K562 (cell line): ENCODE results near the gene KRTAP16-1. TPM values are rescaled to one million over a fixed set of nuclear protein-coding genes. Genes with fewer than 3 reads are reported as not detected.

Source experiments
- ATAC-seq: fragments of 200-7000 bp; cut with Tn5 transposase; 3 replicates; pipeline ENCODE4 v1.9.1; 2020; ENCODE audit warnings: moderate library complexity
- BruUV-seq: library from RNA; stranded (reverse); fragments of 400-500 nt; replicated peaks from 2 replicates; lab custom pipeline; 2021; lab: Mats Ljungman, UMichigan
- CTCF ChIA-PET: fragments of 300-600 bp; formaldehyde crosslinking; extraction: SDS; loops from one replicate; lab custom pipeline; 2021; ENCODE audit warnings: low intra/inter-chr PET ratio; lab: Yijun Ruan, JAX
- POLR2A ChIA-PET: fragments of 300-600, 350-650 bp; sonication (Branson Sonifier 250); formaldehyde crosslinking; extraction: SDS; loops from one replicate; lab custom pipeline; 2021; ENCODE audit warnings: antibody characterized with exemption, inconsistent platforms; lab: Yijun Ruan, JAX
- DNase-seq, 4 experiments: peaks; one replicate each; pipeline versions ENCODE4 v3.0.0 to v3.0.0-alpha.2; 2011 to 2018; ENCODE audit warnings: low spot score in 3 of 4, mixed read lengths in 3 of 4; ENCODE audit errors: extremely low read depth in 1 of 4
- FAIRE-seq: peaks from 2 replicates; lab custom pipeline; 2011; peaks lifted over from hg19 to GRCh38; lab: Jason Lieb, UNC
- H2AFZ ChIP-seq: 2 replicates; pipeline ENCODE4 v1.6.0; 2011; ENCODE audit warnings: low read depth, low read length, control low read depth, inconsistent platforms
- H3K27ac ChIP-seq: fragments of 200-600 bp; 3 replicates; pipeline ENCODE4 v1.8.0; 2011; ENCODE audit warnings: low read depth, mild to moderate bottlenecking, control low read depth, inconsistent platforms, low read length, moderate library complexity, mixed read lengths; ENCODE audit errors: extremely low read depth
- H3K27me3 ChIP-seq, 2 experiments: fragments of 300-600 bp in 1 of 2; 2 replicates in 1 of 2; 3 replicates in 1 of 2; pipeline versions ENCODE4 v1.6.0 to v1.8.0; 2011; ENCODE audit warnings: inconsistent platforms in 2 of 2, low read length in 2 of 2, mild to moderate bottlenecking in 1 of 2, mixed read lengths in 1 of 2, moderate library complexity in 1 of 2; ENCODE audit not compliant: control insufficient read depth in 2 of 2, insufficient read depth in 2 of 2
- H3K36me3 ChIP-seq: fragments of 300-600 bp; 3 replicates; pipeline ENCODE4 v1.8.0; 2011; ENCODE audit warnings: mild to moderate bottlenecking, low read length, inconsistent platforms; ENCODE audit not compliant: control insufficient read depth, insufficient read depth
- H3K4me1 ChIP-seq, 2 experiments: fragments of 200-600 bp in 1 of 2; replicated peaks in 1 of 2; 2 replicates in 1 of 2; 3 replicates in 1 of 2; pipeline versions ENCODE4 v1.5.1 to v1.8.0; 2011; ENCODE audit warnings: inconsistent platforms in 2 of 2, low read length in 2 of 2, mild to moderate bottlenecking in 1 of 2, mixed read lengths in 1 of 2, moderate library complexity in 1 of 2; ENCODE audit not compliant: control insufficient read depth in 2 of 2, insufficient read depth in 2 of 2
- H3K4me2 ChIP-seq: 2 replicates; pipeline ENCODE4 v1.6.1; 2011; ENCODE audit warnings: low read length, control low read depth, inconsistent platforms, mixed read lengths; ENCODE audit not compliant: insufficient read depth
- H3K4me3 ChIP-seq: fragments of 200-600 bp; sonication (generic), shearing (Covaris generic); 2 replicates; pipeline ENCODE4 v1.5.1; 2016; ENCODE audit warnings: control low read depth, inconsistent platforms
- H3K79me2 ChIP-seq: fragments of 200-600 bp; 3 replicates; pipeline ENCODE4 v1.8.0; 2011; ENCODE audit warnings: low read length, inconsistent platforms; ENCODE audit not compliant: control insufficient read depth, insufficient read depth
- H3K9ac ChIP-seq, 2 experiments: 2 replicates each; pipeline versions ENCODE4 v1.6.0 to v1.6.1; 2011; ENCODE audit warnings: low read depth in 2 of 2, low read length in 2 of 2, control low read depth in 1 of 2, inconsistent platforms in 1 of 2, mild to moderate bottlenecking in 1 of 2, mixed read lengths in 1 of 2; ENCODE audit not compliant: insufficient read depth in 1 of 2
- H3K9me1 ChIP-seq: one replicate; pipeline ENCODE4 v1.6.0; 2011; ENCODE audit warnings: inconsistent platforms, mild to moderate bottlenecking, low read length, moderate library complexity; ENCODE audit not compliant: control insufficient read depth, insufficient read depth
- H3K9me3 ChIP-seq: replicated peaks from 2 replicates; pipeline ENCODE4 v1.5.1; 2011; ENCODE audit warnings: low read depth, low read length, inconsistent platforms; ENCODE audit not compliant: control insufficient read depth, insufficient read depth
- H4K20me1 ChIP-seq: replicated peaks from 2 replicates; pipeline ENCODE4 v1.6.1; 2011; ENCODE audit warnings: low read length, inconsistent platforms, mixed read lengths; ENCODE audit not compliant: control insufficient read depth, insufficient read depth
- AFF1 ChIP-seq, 2 experiments: fragments of 450-650 bp; IDR thresholded peaks; 2 replicates each; pipeline ENCODE4 v1.6.1; 2018; ENCODE audit warnings: mild to moderate bottlenecking in 2 of 2, low read depth in 1 of 2; ENCODE audit not compliant: partially characterized antibody in 2 of 2
- E2F6 ChIP-seq, 2 experiments: IDR thresholded peaks; 2 replicates each; pipeline ENCODE4 v1.6.1; 2011; ENCODE audit warnings: borderline replicate concordance in 1 of 2, control low read depth in 1 of 2, low read depth in 1 of 2, low read length in 1 of 2, mild to moderate bottlenecking in 1 of 2, mixed read lengths in 1 of 2, moderate library complexity in 1 of 2; ENCODE audit not compliant: insufficient read depth in 1 of 2, insufficient read length in 1 of 2, poor library complexity in 1 of 2, severe bottlenecking in 1 of 2; ENCODE audit errors: extremely low read depth in 1 of 2
- EGR1 ChIP-seq: fragments of 450-650 bp; conservative IDR thresholded peaks from 2 replicates; pipeline ENCODE4 v1.6.1; 2017; ENCODE audit warnings: mild to moderate bottlenecking
- KAT8 ChIP-seq: fragments of 450-650 bp; IDR thresholded peaks from 2 replicates; pipeline ENCODE4 v1.6.1; 2016; ENCODE audit warnings: low read depth, mild to moderate bottlenecking
- NR4A1 ChIP-seq, 2 experiments: fragments of 250-450 bp in 1 of 2; fragments of 450-650 bp in 1 of 2; sonication (Bioruptor Pico) in 1 of 2; IDR thresholded peaks; 2 replicates each; pipeline versions ENCODE4 v1.4.0 to v1.6.1; 2016 to 2020; ENCODE audit warnings: mild to moderate bottlenecking in 2 of 2, missing compliant biosample characterization in 1 of 2, missing genetic modification characterization in 1 of 2, moderate library complexity in 1 of 2
- POLR3A ChIP-seq: IDR thresholded peaks from 2 replicates; pipeline ENCODE4 v1.6.1; 2011; ENCODE audit warnings: borderline replicate concordance, mild to moderate bottlenecking, moderate library complexity; ENCODE audit not compliant: insufficient read length, insufficient read depth; ENCODE audit errors: extremely low read depth
- TRIM25 ChIP-seq: fragments of 450-650 bp; IDR thresholded peaks from 2 replicates; pipeline ENCODE4 v1.7.0; 2016; ENCODE audit warnings: borderline replicate concordance
- U2AF1 ChIP-seq: fragments of 200-400 bp; formaldehyde crosslinking; optimal IDR thresholded peaks from 2 replicates; pipeline ENCODE3; 2017; ENCODE audit warnings: mild to moderate bottlenecking, low read depth, low read length, moderate library complexity
- ZNF174 ChIP-seq: fragments of 250-450 bp; sonication (Bioruptor Pico); IDR thresholded peaks from 2 replicates; pipeline ENCODE4 v1.4.0; 2020; ENCODE audit warnings: mild to moderate bottlenecking
- ZNF239 ChIP-seq: fragments of 250-450 bp; sonication (Bioruptor Pico); IDR thresholded peaks from 2 replicates; pipeline ENCODE4 v1.4.0; 2020; ENCODE audit warnings: mild to moderate bottlenecking
- ZNF511 ChIP-seq: sonication (generic); formaldehyde crosslinking; IDR thresholded peaks from 2 replicates; pipeline ENCODE4 v1.8.0; 2022; ENCODE audit warnings: mild to moderate bottlenecking, missing genetic modification reagents
- ZNF695 ChIP-seq: fragments of 450-650 bp; formaldehyde crosslinking; IDR thresholded peaks from 2 replicates; pipeline ENCODE4 v1.4.0; 2020; ENCODE audit warnings: mild to moderate bottlenecking, moderate library complexity
- WGBS: fragments of 100-300 bp; shearing (Covaris generic); methylation state at CpG from one replicate; pipeline ENCODE4 v1.1.6; 2016; ENCODE audit warnings: low coverage, mixed read lengths; ENCODE audit not compliant: insufficient coverage; ENCODE audit errors: missing lambda C conversion rate; 5-methylcytosine and 5-hydroxymethylcytosine counted together
- in situ Hi-C: fragments of 300-500 bp; cut with MboI; formaldehyde crosslinking; loops from 4 replicates; pipeline ENCODE4 v1.15.0; 2018; ENCODE audit warnings: inconsistent platforms, mixed read lengths
- intact Hi-C: fragments of 100-400 bp; cut with micrococcal nuclease; formaldehyde crosslinking; loops from 2 replicates; pipeline ENCODE4 v1.14.2; 2022
- polyA plus RNA-seq, 8 experiments: library from polyadenylated mRNA; depleted of rRNA in 4 of 8; stranded (reverse) in 5 of 8; unstranded in 3 of 8; fragments of >200 nt; fragmentation: Nextera tagmentation in 2 of 8; fragmentation: Illumina TruSeq in 1 of 8; extraction: Ambion mirVana in 2 of 8; extraction: Trizol in 1 of 8; gene quantifications; 2 replicates each; pipeline versions ENCODE4 v1.2.1 to v1.2.3, GENCODE V29; 2011 to 2014; ENCODE audit warnings: inconsistent platforms in 1 of 8, missing spikeins in 1 of 8
- total RNA-seq, 7 experiments: library from RNA; depleted of rRNA in 6 of 7; stranded (reverse); fragments of >200 nt in 6 of 7; fragmentation: Illumina TruSeq in 2 of 7; extraction: Trizol in 2 of 7; gene quantifications; 2 replicates each; pipeline versions ENCODE4 v1.2.1 to v1.2.3, GENCODE V29; 2011 to 2021; ENCODE audit warnings: low replicate concordance in 1 of 7

Gene KRTAP16-1
- total and polyA plus RNA-seq, 9 of the 15 experiments (the other 6 are each of a cell fraction or from before 2014, with no cell fraction given), result not detected

GRCh38 chr17:41326173-41327145, 17.4 kb upstream of the KRTAP16-1 start:
- no peak overlapping the region for H3K9ac ChIP-seq
- CTCF ChIA-PET, result no interaction called here
- H2AFZ ChIP-seq, result no peak overlapping the region
- no peak overlapping the region for H3K4me2 ChIP-seq
- H3K27ac ChIP-seq, result no peak overlapping the region
- peaks cover 0 to 6% of the 10 kb centered on the region in 2 experiments; a peak in 1 of 5 replicates for H3K27me3 ChIP-seq
- H3K4me3 ChIP-seq, result no peak overlapping the region
- POLR2A ChIA-PET, result no interaction called here
- WGBS, result under 1% methylated on average over 15 of the region's 18 CpGs
- H3K79me2 ChIP-seq, result no peaks in the 10 kb centered on the region
- BruUV-seq, result no TSS peak
- H3K9me1 ChIP-seq, result no peaks in the 10 kb centered on the region
- H4K20me1 ChIP-seq, result no peaks in the 10 kb centered on the region; the same call in 1 of the 2 replicates
- intact Hi-C loops, result loop anchor here (5.0 kb wide), 1 partner anchor 419 kb away; no protein-coding TSS in a partner anchor
- no peaks in the 10 kb centered on the region for H3K4me1 ChIP-seq
- DNase-seq (no peak), FAIRE-seq (no peak), ATAC-seq (no peak)
- H3K36me3 ChIP-seq, result no peaks in the 10 kb centered on the region
- no peaks in the 10 kb centered on the region for H3K9me3 ChIP-seq
- in situ Hi-C loops, result no loop called here
- TF ChIP-seq ZNF695 (no peak), ZNF239 (CRISPR knock-in tag) (no peak), U2AF1 (no peak), NR4A1 (CRISPR knock-in tag; IDR thresholded peaks at IDR 0.05) (no peak), NR4A1 (tag; IDR thresholded peaks at IDR 0.05) (no peak), EGR1 (no peak), ZNF511 (CRISPR knock-in tag) (no peak), ZNF174 (no peak), POLR3A (no peak), TRIM25 (no peak), AFF1 (IDR thresholded peaks at IDR 0.05; ENCODE audit: low read depth in 1 of 2, partially characterized antibody in 2 of 2) (no peak), KAT8 (no peak), E2F6 (IDR thresholded peaks at IDR 0.05; ENCODE audit: borderline replicate concordance in 1 of 2, extremely low read depth in 1 of 2, insufficient read depth in 1 of 2, insufficient read length in 1 of 2, low read depth in 1 of 2, low read length in 1 of 2, poor library complexity in 1 of 2, severe bottlenecking in 1 of 2) (no peak)
